ENCODE results near the gene HDHD3. TPM values are rescaled to one million over a fixed set of nuclear protein-coding genes. Genes with fewer than 3 reads are reported as not detected.

The HDHD3 gene
- polyA plus RNA-seq, 4 donors = 96.9 to 370 (median 210) TPM

GRCh38 chr9:113343732-113344231, 33.0 kb downstream of the HDHD3 start:
- Histone ChIP-seq H3K27me3 (ENCODE audit: control insufficient read depth in 3 of 3, insufficient read depth in 3 of 3, low read length in 3 of 3) (no peaks in the 10 kb centered on the region), H3K4me3 (ENCODE audit: low read depth in 1 of 3, low read length in 3 of 3) (no peak overlapping the region), H3K4me1 (ENCODE audit: control insufficient read depth in 3 of 3, insufficient read depth in 2 of 3, low read depth in 1 of 3, low read length in 2 of 3) (peaks cover 0 to 33% (median 8%) of the 10 kb centered on the region in 3 donors), H3K36me3 (ENCODE audit: control insufficient read depth in 3 of 3, insufficient read depth in 2 of 3, low read depth in 1 of 3, low read length in 3 of 3) (no peaks in the 10 kb centered on the region), H3K27ac (ENCODE audit: low read depth in 1 of 3, low read length in 2 of 3) (peak overlapping the region in 2 of 3 donors; percentile 51 to 64), H3K9me3 (ENCODE audit: control insufficient read depth in 2 of 2, insufficient read depth in 1 of 2, low read depth in 1 of 2, low read length in 1 of 2) (no peaks in the 10 kb centered on the region)
- WGBS, 3 donors = 23 to 33% (median 27%) methylated on average over 1 of the region's 1 CpG
- DNase-seq (peak; percentile 42 to 56), FAIRE-seq (no peak)

GRCh38 chr9:113341712-113342410, 34.9 kb downstream of the HDHD3 start:
- Histone ChIP-seq H3K27me3 (ENCODE audit: control insufficient read depth in 3 of 3, insufficient read depth in 3 of 3, low read length in 3 of 3) (no peaks in the 10 kb centered on the region), H3K9me3 (ENCODE audit: control insufficient read depth in 2 of 2, insufficient read depth in 1 of 2, low read depth in 1 of 2, low read length in 1 of 2) (no peaks in the 10 kb centered on the region), H3K27ac (ENCODE audit: low read depth in 1 of 3, low read length in 2 of 3) (no peak overlapping the region), H3K36me3 (ENCODE audit: control insufficient read depth in 3 of 3, insufficient read depth in 2 of 3, low read depth in 1 of 3, low read length in 3 of 3) (no peaks in the 10 kb centered on the region), H3K4me3 (ENCODE audit: low read depth in 1 of 3, low read length in 3 of 3) (no peak overlapping the region), H3K4me1 (ENCODE audit: control insufficient read depth in 3 of 3, insufficient read depth in 2 of 3, low read depth in 1 of 3, low read length in 2 of 3) (peaks cover 0 to 20% (median 8%) of the 10 kb centered on the region in 3 donors)
- WGBS, 3 donors = 46 to 62% (median 60%) methylated on average over 9 of the region's 9 CpGs
- FAIRE-seq (no peak), DNase-seq (no peak)

- H3K27ac ChIP-seq (ENCODE audit: low read depth in 1 of 3, low read length in 2 of 3) = peak within 1 kb of the TSS in 2 of 3 donors; percentile 76 to 79
- peak within 1 kb of the TSS; percentile 66 to 84 (median 79) for H3K4me3 ChIP-seq (ENCODE audit: low read depth in 1 of 3, low read length in 3 of 3)
- no peaks in the 10 kb centered on the region for H3K36me3 ChIP-seq (ENCODE audit: control insufficient read depth in 3 of 3, insufficient read depth in 2 of 3, low read depth in 1 of 3, low read length in 3 of 3)
- H3K9me3 ChIP-seq (ENCODE audit: control insufficient read depth in 2 of 2, insufficient read depth in 1 of 2, low read depth in 1 of 2, low read length in 1 of 2) = no peaks in the 10 kb centered on the region
- peak; percentile 85 to 95 for DNase-seq
- WGBS, 3 donors = 0 to 1% (median 1%) methylated on average over 42 to 46 of the region's 46 CpGs
- H3K4me1 ChIP-seq (ENCODE audit: control insufficient read depth in 3 of 3, insufficient read depth in 2 of 3, low read depth in 1 of 3, low read length in 2 of 3) = peaks cover 0 to 15% (median 8%) of the 10 kb centered on the region in 3 donors
- no peak for FAIRE-seq
- H3K27me3 ChIP-seq (ENCODE audit: control insufficient read depth in 3 of 3, insufficient read depth in 3 of 3, low read length in 3 of 3) = no peaks in the 10 kb centered on the region
Observed at GRCh38 chr9:113340011-113340699, 36.6 kb downstream of the HDHD3 start, which contains the start of gene WDR31. WDR31 (minus strand) TSS chr9:113340275; CDS start chr9:113332022, 8,253 bp downstream.

GRCh38 chr9:113337714-113338113, 39.1 kb downstream of the HDHD3 start:
- Histone ChIP-seq H3K4me1 (ENCODE audit: control insufficient read depth in 3 of 3, insufficient read depth in 2 of 3, low read depth in 1 of 3, low read length in 2 of 3) (peaks cover 0 to 8% (median 5%) of the 10 kb centered on the region in 3 donors), H3K27me3 (ENCODE audit: control insufficient read depth in 3 of 3, insufficient read depth in 3 of 3, low read length in 3 of 3) (no peaks in the 10 kb centered on the region), H3K4me3 (ENCODE audit: low read depth in 1 of 3, low read length in 3 of 3) (no peak overlapping the region), H3K27ac (ENCODE audit: low read depth in 1 of 3, low read length in 2 of 3) (no peak overlapping the region), H3K36me3 (ENCODE audit: control insufficient read depth in 3 of 3, insufficient read depth in 2 of 3, low read depth in 1 of 3, low read length in 3 of 3) (no peaks in the 10 kb centered on the region), H3K9me3 (ENCODE audit: control insufficient read depth in 2 of 2, insufficient read depth in 1 of 2, low read depth in 1 of 2, low read length in 1 of 2) (no peaks in the 10 kb centered on the region)
- FAIRE-seq (no peak), DNase-seq (no peak)
- 95 to 96% (median 95%) methylated on average over 2 of the region's 2 CpGs for WGBS, 3 donors

- Histone ChIP-seq H3K27me3 (ENCODE audit: control insufficient read depth in 3 of 3, insufficient read depth in 3 of 3, low read length in 3 of 3) (no peaks in the 10 kb centered on the region), H3K36me3 (ENCODE audit: control insufficient read depth in 3 of 3, insufficient read depth in 2 of 3, low read depth in 1 of 3, low read length in 3 of 3) (peaks cover 0 to 3% (median 2%) of the 10 kb centered on the region in 3 donors), H3K9me3 (ENCODE audit: control insufficient read depth in 2 of 2, insufficient read depth in 1 of 2, low read depth in 1 of 2, low read length in 1 of 2) (no peaks in the 10 kb centered on the region), H3K27ac (ENCODE audit: low read depth in 1 of 3, low read length in 2 of 3) (no peak overlapping the region), H3K4me3 (ENCODE audit: low read depth in 1 of 3, low read length in 3 of 3) (no peak overlapping the region), H3K4me1 (ENCODE audit: control insufficient read depth in 3 of 3, insufficient read depth in 2 of 3, low read depth in 1 of 3, low read length in 2 of 3) (peaks cover 0 to 10% (median 0%) of the 10 kb centered on the region in 3 donors)
- no peak for DNase-seq
- no peak for FAIRE-seq
- WGBS, 3 donors = 76 to 83% (median 79%) methylated on average over 4 of the region's 4 CpGs
Observed at GRCh38 chr9:113331780-113332179, 45.0 kb downstream of the HDHD3 start.

- Histone ChIP-seq H3K36me3 (ENCODE audit: control insufficient read depth in 3 of 3, insufficient read depth in 2 of 3, low read depth in 1 of 3, low read length in 3 of 3) (peaks cover 0 to 3% (median 2%) of the 10 kb centered on the region in 3 donors), H3K4me3 (ENCODE audit: low read depth in 1 of 3, low read length in 3 of 3) (no peak overlapping the region), H3K27ac (ENCODE audit: low read depth in 1 of 3, low read length in 2 of 3) (no peak overlapping the region), H3K9me3 (ENCODE audit: control insufficient read depth in 2 of 2, insufficient read depth in 1 of 2, low read depth in 1 of 2, low read length in 1 of 2) (no peaks in the 10 kb centered on the region), H3K4me1 (ENCODE audit: control insufficient read depth in 3 of 3, insufficient read depth in 2 of 3, low read depth in 1 of 3, low read length in 2 of 3) (peaks cover 0 to 10% (median 0%) of the 10 kb centered on the region in 3 donors), H3K27me3 (ENCODE audit: control insufficient read depth in 3 of 3, insufficient read depth in 3 of 3, low read length in 3 of 3) (no peaks in the 10 kb centered on the region)
- 74 to 88% (median 83%) methylated on average over 3 of the region's 3 CpGs for WGBS, 3 donors
- peak in 1 of 2 donors; percentile 31 for DNase-seq
- no peak for FAIRE-seq
Observed at GRCh38 chr9:113328045-113328782, 48.6 kb downstream of the HDHD3 start.

GRCh38 chr9:113326230-113326629, 50.6 kb downstream of the HDHD3 start:
- DNase-seq (no peak), FAIRE-seq (no peak)
- Histone ChIP-seq H3K27me3 (ENCODE audit: control insufficient read depth in 3 of 3, insufficient read depth in 3 of 3, low read length in 3 of 3) (no peaks in the 10 kb centered on the region), H3K36me3 (ENCODE audit: control insufficient read depth in 3 of 3, insufficient read depth in 2 of 3, low read depth in 1 of 3, low read length in 3 of 3) (peaks cover 0 to 6% (median 3%) of the 10 kb centered on the region in 3 donors), H3K4me1 (ENCODE audit: control insufficient read depth in 3 of 3, insufficient read depth in 2 of 3, low read depth in 1 of 3, low read length in 2 of 3) (peaks cover 0 to 10% (median 0%) of the 10 kb centered on the region in 3 donors), H3K9me3 (ENCODE audit: control insufficient read depth in 2 of 2, insufficient read depth in 1 of 2, low read depth in 1 of 2, low read length in 1 of 2) (no peaks in the 10 kb centered on the region), H3K27ac (ENCODE audit: low read depth in 1 of 3, low read length in 2 of 3) (no peak overlapping the region), H3K4me3 (ENCODE audit: low read depth in 1 of 3, low read length in 3 of 3) (no peak overlapping the region)
- 95 to 99% (median 95%) methylated on average over 4 of the region's 4 CpGs for WGBS, 3 donors
